Colonic mucosa (tissue), 4 donors: ENCODE measurements around the gene RAB40C. TPM values are rescaled to one million over a fixed set of nuclear protein-coding genes. Genes with fewer than 3 reads are reported as not detected.

Experiments used
- DNase-seq: peaks from one replicate; pipeline ENCODE4 v3.0.0-alpha.2; 2020
- H3K27ac ChIP-seq: fragments of 200-600 bp; one replicate; pipeline ENCODE4 v1.8.0; 2021
- H3K27me3 ChIP-seq: fragments of 200-600 bp; one replicate; pipeline ENCODE4 v1.8.0; 2021
- H3K36me3 ChIP-seq: fragments of 200-600 bp; one replicate; pipeline ENCODE4 v1.8.0; 2021
- H3K4me1 ChIP-seq: fragments of 200-600 bp; one replicate; pipeline ENCODE4 v1.8.0; 2021; ENCODE audit warnings: mild to moderate bottlenecking
- H3K4me3 ChIP-seq: fragments of 200-600 bp; one replicate; pipeline ENCODE4 v1.8.0; 2021
- H3K9ac ChIP-seq, 2 donors: one replicate each; pipeline ENCODE4 v1.7.0; 2013; ENCODE audit warnings: control low read depth in 2 of 2, low read depth in 2 of 2, low read length in 2 of 2
- H3K9me3 ChIP-seq: fragments of 200-600 bp; one replicate; pipeline ENCODE4 v1.8.0; 2021
- intact Hi-C: fragments of 100-400 bp; cut with DNase I; formaldehyde crosslinking; loops from one replicate; pipeline ENCODE4 v1.14.1; 2022
- total RNA-seq, 2 donors: library from RNA; stranded (reverse); fragmentation: NEBNext Ultra II Directional in 1 of 2; extraction: Animal tissue kit (Norgen Biotek cat#: 25700) in 1 of 2; gene quantifications; one replicate each; pipeline ENCODE4 v1.2.1, GENCODE V29; 2021
- TF ChIP-seq, protein P1 (sequence below): fragments of 200-600 bp; IDR thresholded peaks from one replicate; pipeline ENCODE4 v1.8.0; 2022; ENCODE audit warnings: antibody characterized with exemption, mild to moderate bottlenecking
- donor health status: healthy.
- donor health status: DM: no; HTN: no; CAD: no.
- donor health status: DM: no; HTN: no; CAD: no.

RAB40C gene
- total RNA-seq, 2 donors from 2014 or later = 34.9 to 38.5 TPM

DNA sequence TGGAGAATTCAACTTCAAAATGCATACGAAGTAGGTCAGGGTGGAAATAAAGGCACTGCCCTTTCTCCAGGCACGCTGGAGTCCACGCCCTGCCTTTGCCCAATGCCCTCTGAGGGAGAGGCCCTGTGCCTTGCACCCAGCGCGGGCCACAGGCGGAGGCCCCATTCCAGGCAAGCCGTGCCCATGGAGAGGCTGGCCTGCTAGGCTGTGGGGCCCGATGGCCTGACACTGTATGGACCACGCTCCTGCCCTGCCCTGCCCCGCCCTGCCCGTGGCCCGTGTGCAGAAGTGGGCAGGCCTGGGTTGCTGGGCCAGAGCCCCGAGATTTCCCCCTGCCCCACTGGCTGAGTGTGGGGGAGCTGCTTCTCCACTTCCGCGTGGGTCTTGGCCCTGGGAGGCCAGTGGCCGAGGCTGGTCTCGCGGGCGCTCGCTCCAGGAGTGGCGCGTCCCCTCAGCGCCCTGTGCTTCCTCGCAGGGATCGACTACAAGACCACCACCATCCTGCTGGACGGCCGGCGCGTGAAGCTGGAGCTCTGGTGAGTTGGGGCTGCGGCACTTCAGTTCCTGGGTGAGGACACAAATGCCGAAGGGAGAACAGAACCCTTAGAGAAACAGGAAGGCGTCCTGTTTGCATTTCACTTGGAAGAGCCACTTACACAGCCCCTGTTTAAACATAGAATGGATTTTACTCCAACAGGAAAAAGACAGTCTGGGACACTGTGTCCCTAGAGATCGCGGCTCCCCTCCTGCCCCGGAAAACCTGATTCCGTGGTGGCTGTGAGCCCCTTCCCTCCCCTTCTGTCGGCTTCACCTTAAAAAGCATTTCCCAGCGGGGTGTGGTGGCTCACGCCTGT is 27.1 kb downstream of the RAB40C start:
- H3K9me3 ChIP-seq = no peaks in the 10 kb centered on the region
- no peak overlapping the region for H3K9ac ChIP-seq
- TF ChIP-seq, protein P1, sequence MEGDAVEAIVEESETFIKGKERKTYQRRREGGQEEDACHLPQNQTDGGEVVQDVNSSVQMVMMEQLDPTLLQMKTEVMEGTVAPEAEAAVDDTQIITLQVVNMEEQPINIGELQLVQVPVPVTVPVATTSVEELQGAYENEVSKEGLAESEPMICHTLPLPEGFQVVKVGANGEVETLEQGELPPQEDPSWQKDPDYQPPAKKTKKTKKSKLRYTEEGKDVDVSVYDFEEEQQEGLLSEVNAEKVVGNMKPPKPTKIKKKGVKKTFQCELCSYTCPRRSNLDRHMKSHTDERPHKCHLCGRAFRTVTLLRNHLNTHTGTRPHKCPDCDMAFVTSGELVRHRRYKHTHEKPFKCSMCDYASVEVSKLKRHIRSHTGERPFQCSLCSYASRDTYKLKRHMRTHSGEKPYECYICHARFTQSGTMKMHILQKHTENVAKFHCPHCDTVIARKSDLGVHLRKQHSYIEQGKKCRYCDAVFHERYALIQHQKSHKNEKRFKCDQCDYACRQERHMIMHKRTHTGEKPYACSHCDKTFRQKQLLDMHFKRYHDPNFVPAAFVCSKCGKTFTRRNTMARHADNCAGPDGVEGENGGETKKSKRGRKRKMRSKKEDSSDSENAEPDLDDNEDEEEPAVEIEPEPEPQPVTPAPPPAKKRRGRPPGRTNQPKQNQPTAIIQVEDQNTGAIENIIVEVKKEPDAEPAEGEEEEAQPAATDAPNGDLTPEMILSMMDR = no peak
- H3K36me3 ChIP-seq = no peaks in the 10 kb centered on the region
- no peaks in the 10 kb centered on the region for H3K4me1 ChIP-seq
- intact Hi-C loops = no loop called here
- no peaks in the 10 kb centered on the region for H3K27me3 ChIP-seq
- DNase-seq = no peak
- H3K27ac ChIP-seq = no peak overlapping the region
- no peak overlapping the region for H3K4me3 ChIP-seq

DNA sequence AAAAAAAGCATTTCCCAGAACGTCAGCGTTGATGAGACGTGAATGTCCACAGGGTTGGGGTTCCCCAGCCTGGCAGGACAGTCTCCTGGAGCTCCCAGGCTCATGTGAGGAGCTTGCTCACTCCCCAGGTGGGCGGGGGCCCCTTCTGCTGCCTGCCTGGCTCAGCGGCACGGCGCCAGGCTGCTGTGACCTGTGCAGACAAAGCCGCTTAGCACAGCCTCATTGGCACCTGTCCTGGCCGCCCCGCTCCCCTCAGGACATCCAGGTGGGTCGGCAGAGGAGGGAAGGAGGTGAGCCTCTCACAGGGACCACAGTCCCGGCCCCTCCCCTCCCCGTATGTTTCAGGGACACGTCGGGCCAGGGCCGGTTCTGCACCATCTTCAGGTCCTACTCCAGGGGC is 28.0 kb downstream of the RAB40C start:
- TF ChIP-seq, protein P1 = no peak
- no peak overlapping the region for H3K9ac ChIP-seq
- no peak for DNase-seq
- no peaks in the 10 kb centered on the region for H3K27me3 ChIP-seq
- H3K27ac ChIP-seq = no peak overlapping the region
- intact Hi-C loops = no loop called here
- H3K4me3 ChIP-seq = no peak overlapping the region
- no peaks in the 10 kb centered on the region for H3K36me3 ChIP-seq
- H3K9me3 ChIP-seq = no peaks in the 10 kb centered on the region
- no peaks in the 10 kb centered on the region for H3K4me1 ChIP-seq

DNA sequence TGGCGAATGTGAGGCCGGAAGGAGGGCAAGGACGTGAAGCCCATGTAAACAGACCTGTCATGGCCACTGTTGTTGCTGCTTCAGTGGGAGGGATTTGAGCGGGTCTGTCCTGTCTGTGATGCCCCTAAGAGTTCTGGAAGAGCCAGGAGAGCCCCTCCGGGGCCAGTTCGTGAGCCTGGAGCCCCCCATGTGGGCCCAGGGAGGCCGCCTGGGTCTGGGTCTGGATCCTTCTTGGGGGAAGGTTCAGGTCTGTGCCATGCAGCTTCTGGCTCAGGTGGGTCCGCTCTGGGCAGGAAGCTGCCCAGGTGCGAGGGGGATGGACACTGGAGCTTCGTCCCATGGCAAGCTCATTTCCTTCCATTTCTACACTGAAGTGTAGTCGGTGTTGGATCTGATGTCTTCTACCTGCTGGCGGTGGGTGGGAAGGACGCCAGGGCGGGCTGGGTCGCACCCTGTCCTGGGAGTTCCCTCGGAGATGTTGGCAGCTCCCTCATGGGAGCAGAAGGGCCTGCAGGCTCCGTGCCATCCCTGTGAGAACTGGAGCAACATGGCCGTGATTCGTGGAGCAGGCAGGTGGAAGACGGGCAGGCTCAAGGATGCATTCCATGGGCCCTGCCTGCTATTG is 29.7 kb downstream of the RAB40C start:
- no peak for DNase-seq
- Histone ChIP-seq H3K9ac (no peak overlapping the region), H3K9me3 (no peaks in the 10 kb centered on the region), H3K36me3 (no peaks in the 10 kb centered on the region), H3K27me3 (no peaks in the 10 kb centered on the region), H3K27ac (no peak overlapping the region), H3K4me3 (no peak overlapping the region), H3K4me1 (no peaks in the 10 kb centered on the region)
- TF ChIP-seq, protein P1 = no peak
- intact Hi-C loops = no loop called here

DNA sequence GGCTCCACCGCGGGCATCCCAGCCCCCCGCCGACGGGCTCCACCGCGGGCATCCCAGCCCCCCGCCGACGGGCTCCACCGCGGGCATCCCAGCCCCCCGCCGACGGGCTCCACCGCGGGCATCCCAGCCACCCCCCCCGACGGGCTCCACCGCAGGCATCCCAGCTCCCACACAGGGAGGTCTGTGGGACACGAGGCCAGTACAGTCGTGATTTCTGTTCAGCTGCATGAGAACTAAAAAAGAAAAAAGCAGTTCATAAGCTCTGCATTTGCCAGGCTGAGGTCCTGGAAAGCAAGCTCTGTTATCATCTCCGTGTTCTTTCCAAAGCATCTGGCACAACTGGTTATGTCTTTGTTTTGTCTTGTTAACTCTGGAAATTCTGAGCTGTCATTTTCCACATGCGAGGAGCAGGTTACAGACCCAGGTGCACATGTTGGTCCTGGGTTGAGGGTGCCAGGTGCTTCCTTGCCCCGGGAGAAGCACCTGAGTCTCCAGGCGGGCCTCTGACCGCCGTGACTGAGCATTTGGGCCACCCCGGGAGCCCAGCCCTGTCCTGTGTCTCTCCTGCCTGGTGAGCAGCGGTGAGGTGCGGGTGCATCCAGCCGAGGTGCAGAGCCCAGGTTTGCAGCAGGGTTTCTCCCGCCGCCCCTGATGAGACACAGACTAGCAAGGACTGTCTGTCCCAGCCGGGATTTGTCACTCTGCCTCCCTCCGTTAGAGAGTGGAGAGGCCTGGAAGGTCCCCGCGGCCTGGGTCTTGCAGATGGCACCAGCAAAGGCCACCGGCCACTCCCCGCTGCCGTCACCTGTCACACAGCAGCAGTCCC is 31.0 kb downstream of the RAB40C start:
- Histone ChIP-seq H3K27ac (no peak overlapping the region), H3K4me3 (no peak overlapping the region), H3K9me3 (no peaks in the 10 kb centered on the region), H3K4me1 (no peaks in the 10 kb centered on the region), H3K27me3 (no peaks in the 10 kb centered on the region), H3K9ac (no peak overlapping the region), H3K36me3 (peaks cover 3% of the 10 kb centered on the region)
- intact Hi-C loops = no loop called here
- TF ChIP-seq, protein P1 = no peak
- no peak for DNase-seq

DNA sequence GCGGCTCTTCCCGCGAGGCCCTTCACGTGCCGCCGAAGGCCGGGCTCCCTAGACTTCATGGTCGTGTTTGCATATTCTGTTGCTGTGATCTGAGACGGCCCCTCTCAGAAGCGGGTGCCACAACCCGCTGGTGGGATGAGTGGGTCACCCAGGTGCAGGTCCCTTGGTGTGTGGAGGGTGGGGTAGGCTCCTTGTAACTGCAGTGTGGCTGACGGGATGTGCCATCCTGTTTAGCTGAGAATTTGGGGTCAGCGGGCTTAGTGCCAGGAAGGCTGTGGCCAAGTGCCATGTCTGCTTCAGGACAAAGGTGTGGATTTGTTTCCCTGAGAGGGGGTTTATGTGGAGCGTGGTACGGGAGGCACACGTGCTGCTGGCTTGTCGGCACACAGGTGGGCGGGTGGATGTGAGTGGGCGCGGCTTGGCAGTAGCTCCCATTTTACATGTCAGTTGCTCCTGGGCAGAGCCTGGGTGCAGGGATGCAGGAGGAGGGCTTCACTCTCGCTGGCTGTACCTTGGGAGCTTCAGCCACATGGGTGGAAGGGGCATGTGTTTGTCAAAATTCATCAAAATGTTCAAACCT is 31.8 kb downstream of the RAB40C start:
- no peak for DNase-seq
- Histone ChIP-seq H3K27me3 (no peaks in the 10 kb centered on the region), H3K36me3 (peaks cover 5% of the 10 kb centered on the region), H3K9me3 (no peaks in the 10 kb centered on the region), H3K4me1 (no peaks in the 10 kb centered on the region), H3K4me3 (no peak overlapping the region), H3K27ac (no peak overlapping the region), H3K9ac (no peak overlapping the region)
- intact Hi-C loops = no loop called here
- TF ChIP-seq, protein P1 = no peak
